Stimulated activated CD4-positive, alpha-beta T cell treated with anti-CD3 and anti-CD28 coated beads, TNF-alpha, amount 100 ng/mL, for 24 hours (primary cell): ENCODE results near the gene CCDC106.

Experiments
- DNase-seq, 3 experiments: peaks; one replicate each; pipeline ENCODE4 v3.0.0-alpha.2; 2020; ENCODE audit warnings: low read depth in 3 of 3

CCDC106 gene

DNA sequence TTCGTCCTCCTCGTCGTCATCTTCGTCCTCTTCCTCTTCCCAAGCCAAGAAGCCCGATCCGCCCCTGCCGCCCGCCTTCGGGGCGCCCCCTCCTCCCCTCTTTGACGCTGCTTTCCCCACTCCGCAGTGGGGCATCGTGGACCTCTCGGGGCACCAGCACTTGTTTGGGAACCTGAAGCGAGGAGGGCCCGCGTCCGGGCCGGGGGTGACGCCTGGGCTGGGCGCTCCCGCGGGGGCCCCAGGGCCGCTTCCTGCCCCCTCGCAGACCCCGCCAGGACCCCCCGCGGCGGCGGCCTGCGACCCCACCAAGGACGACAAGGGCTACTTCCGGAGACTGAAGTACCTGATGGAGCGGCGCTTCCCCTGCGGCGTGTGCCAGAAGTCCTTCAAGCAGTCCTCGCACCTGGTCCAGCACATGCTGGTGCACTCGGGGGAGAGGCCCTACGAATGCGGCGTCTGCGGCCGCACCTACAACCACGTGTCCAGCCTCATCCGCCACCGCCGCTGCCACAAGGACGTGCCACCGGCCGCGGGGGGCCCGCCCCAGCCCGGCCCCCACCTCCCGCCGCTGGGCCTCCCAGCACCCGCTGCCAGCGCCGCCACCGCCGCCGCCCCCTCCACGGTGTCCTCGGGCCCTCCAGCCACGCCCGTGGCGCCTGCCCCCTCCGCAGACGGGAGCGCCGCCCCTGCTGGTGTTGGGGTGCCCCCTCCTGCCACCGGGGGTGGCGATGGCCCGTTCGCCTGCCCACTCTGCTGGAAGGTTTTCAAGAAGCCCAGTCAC lies 33.9 kb upstream of the CCDC106 start:
- no peak for DNase-seq

DNA sequence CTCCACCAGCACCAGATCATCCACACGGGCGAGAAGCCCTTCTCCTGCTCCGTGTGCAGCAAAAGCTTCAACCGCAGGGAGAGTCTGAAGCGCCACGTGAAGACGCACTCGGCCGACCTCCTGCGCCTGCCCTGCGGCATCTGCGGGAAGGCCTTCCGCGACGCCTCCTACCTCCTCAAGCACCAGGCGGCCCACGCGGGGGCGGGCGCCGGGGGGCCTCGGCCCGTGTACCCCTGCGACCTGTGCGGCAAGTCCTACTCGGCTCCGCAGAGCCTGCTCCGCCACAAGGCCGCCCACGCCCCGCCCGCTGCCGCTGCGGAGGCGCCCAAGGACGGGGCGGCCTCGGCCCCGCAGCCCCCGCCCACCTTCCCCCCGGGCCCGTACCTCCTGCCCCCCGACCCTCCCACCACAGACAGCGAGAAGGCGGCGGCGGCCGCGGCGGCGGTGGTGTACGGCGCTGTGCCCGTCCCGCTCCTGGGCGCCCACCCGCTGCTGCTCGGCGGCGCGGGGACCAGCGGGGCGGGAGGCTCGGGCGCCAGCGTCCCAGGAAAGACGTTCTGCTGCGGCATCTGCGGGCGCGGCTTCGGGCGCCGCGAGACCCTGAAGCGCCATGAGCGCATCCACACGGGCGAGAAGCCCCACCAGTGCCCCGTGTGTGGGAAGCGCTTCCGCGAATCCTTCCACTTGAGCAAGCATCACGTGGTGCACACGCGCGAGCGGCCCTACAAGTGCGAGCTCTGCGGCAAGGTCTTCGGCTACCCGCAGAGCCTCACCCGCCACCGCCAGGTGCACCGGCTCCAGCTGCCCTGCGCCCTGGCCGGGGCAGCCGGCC lies 33.1 kb upstream of the CCDC106 start:
- DNase-seq: no peak

DNA sequence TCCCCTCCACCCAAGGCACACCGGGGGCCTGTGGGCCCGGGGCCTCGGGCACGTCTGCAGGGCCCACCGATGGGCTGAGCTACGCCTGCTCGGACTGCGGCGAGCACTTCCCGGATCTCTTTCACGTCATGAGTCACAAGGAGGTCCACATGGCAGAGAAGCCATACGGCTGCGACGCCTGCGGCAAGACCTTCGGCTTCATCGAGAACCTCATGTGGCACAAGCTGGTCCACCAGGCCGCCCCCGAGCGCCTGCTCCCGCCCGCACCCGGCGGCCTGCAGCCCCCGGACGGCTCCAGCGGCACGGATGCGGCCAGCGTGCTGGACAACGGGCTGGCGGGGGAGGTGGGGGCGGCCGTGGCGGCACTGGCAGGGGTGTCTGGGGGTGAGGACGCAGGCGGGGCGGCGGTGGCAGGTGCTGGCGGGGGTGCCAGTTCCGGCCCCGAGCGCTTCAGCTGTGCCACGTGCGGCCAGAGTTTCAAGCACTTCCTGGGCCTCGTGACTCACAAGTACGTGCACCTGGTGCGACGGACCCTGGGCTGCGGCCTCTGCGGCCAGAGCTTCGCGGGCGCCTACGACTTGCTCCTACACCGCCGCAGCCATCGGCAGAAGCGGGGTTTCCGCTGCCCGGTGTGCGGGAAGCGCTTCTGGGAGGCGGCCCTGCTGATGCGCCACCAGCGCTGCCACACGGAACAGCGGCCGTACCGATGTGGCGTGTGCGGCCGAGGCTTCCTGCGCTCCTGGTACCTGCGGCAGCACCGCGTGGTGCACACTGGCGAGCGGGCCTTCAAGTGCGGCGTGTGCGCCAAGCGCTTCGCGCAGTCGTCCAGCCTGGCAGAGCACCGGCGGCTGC lies 32.2 kb upstream of the CCDC106 start:
- DNase-seq: no peak

DNA sequence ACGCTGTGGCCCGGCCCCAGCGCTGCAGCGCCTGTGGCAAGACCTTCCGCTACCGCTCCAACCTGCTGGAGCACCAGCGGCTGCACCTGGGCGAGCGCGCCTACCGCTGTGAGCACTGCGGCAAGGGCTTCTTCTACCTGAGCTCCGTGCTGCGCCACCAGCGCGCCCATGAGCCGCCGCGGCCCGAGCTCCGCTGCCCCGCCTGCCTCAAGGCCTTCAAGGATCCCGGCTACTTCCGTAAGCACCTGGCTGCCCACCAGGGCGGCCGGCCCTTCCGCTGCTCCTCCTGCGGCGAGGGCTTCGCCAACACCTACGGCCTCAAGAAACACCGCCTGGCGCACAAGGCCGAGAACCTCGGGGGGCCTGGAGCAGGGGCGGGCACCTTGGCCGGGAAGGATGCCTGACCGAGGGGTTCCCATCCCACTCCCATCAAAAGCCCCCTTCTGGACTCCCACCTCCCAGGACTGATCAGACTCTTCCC lies 31.6 kb upstream of the CCDC106 start:
- no peak for DNase-seq

DNA sequence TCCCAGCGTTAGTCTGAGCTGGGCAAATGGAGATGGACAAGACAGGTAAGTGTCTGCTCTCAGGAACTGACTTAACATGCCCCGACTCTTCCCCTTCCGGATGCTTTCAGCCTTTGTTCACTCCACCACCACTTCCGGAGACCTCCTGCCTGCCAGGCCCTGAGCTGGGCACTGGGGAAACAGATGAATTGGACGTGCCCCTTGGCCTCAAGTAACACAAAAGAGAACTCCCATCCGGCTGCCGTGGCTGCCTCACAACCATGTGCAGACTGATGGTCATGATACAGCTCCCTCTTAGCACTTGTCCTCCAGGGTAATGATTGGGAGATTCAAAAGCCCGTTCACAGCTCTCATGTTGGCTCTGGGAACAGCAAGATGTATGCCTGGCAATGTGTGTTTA lies 30.6 kb upstream of the CCDC106 start:
- DNase-seq: no peak

DNA sequence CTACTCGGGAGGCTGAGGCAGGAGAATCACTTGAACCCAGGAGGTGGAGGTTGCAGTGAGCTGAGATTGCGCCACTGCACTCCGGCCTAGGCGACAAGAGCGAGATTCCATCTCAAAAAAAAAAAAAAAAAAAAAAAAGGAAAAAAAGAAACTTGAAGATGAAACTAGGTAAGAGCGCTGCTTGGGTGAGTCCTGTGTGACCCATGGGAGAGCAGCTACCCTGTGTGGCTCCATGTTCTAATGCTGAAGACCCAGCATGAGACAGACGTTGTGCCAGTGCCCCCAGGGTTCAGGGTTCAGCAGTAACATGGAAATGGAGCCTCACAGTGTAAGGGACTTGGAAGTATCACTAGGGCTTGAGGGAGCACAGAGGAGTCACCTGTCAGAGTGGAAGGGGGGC lies 29.6 kb upstream of the CCDC106 start:
- DNase-seq: no peak

DNA sequence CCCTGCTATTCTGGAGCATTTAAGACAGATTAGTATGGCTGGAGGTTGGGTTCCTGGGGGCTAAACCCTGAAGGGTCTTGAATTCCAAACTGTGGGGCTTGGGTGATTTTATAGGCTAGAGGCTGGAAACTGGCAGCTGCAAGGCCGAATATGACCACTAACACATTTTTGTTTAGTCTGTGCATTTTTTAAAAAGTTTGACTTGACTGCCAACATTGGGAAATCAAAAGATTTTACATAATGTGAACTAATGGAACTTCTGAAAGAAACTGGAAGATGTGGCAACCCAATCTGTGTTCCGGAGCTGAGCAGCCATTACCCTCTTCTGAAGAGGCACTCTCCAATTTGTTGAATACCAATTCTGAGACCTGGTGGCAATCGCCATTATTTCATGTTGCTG lies 28.7 kb upstream of the CCDC106 start:
- no peak for DNase-seq

DNA sequence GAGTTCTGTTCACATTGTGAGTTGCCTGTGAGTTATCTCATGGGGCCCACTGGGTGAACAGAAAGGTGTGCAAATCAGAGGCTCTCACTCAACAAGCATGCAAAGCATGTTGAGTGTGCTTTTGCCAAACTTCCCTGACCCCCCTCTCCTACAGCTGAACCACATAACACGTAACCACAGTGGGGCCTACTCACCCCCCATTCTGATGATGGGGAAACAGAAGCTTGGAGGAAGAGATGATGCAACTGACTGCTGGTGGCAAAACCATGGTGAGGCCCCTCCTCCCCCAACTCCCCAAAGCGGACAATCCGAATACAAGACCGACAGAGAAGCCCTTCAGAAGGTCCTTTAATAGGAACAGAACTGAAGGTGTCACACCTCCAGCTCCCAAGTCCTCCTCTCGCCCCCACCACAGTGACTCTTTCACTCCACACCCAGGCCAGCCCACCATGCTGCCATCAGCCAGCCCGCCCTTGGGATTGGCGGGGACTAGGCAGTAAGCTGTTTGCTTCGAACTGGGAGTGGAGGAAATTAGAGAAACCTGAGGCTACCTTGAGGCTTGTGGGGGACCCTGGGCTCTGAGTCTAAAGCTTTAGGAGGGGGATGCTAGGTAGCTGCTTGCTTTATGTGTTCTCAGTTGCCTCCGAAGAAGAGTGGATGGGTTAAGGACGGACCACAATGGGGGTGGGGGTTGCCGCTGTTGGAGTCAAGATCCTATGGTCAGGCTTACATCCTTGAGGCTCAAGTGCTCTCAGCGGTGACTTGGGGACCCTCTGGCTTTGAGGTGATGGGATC lies 27.4 kb upstream of the CCDC106 start:
- DNase-seq: no peak

DNA sequence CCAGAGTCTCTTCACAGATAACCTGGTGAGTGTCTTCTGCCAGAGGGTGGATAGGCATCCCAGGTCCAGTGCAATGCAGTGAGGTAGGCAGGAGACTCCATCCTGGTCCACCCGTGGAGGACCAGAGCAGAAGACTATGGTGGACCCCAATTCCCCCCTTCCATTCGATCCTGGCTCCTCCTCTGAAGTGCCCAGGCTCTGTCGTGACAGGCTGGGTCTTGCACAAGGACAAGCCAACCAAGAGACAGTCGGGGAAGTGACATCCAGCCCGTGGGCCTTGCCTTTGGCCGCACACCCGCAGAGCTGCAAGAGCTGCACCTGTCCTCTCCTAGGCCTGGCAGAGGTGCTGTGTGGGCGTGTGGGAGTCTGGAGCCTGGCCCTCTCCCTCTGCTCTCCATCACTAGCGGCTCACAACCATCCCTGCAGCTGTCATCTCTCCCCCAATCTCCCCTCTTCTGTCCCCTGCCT lies 26.8 kb upstream of the CCDC106 start:
- DNase-seq: no peak

DNA sequence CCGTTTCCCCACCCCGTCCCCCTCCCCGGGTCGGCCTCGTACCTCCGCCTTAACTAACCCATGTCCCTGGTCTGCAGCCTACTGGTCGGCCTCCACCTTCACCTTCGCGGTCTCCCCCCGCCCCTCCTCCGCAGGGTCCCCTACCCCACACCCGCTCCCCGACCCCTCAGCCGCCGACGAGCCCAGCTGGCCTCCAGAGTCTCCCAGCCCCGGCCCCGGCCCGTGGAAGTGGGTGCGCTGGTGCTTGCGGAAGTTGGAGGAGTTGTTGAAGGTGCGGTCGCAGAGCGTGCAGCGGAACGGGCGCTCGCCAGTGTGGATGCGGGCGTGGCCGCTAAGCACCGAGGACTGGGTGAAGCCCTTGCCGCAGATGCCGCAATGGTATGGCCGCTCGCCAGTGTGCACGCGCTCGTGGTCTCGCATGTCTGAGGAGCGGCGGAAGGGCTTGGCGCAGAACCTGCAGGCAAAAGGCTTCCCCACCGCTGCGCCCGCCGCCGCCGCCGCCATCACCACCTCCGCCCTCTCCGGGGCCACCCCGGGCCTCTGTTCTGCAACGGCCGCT lies 26.3 kb upstream of the CCDC106 start:
- no peak for DNase-seq

GRCh38 chr19:55622242-55622969 lies 25.6 kb upstream of the CCDC106 start:
- DNase-seq: no peak

GRCh38 chr19:55623130-55623529 lies 24.9 kb upstream of the CCDC106 start:
- no peak for DNase-seq

- DNase-seq: no peak
Observed at GRCh38 chr19:55623561-55623960, 24.5 kb upstream of the CCDC106 start.

DNA sequence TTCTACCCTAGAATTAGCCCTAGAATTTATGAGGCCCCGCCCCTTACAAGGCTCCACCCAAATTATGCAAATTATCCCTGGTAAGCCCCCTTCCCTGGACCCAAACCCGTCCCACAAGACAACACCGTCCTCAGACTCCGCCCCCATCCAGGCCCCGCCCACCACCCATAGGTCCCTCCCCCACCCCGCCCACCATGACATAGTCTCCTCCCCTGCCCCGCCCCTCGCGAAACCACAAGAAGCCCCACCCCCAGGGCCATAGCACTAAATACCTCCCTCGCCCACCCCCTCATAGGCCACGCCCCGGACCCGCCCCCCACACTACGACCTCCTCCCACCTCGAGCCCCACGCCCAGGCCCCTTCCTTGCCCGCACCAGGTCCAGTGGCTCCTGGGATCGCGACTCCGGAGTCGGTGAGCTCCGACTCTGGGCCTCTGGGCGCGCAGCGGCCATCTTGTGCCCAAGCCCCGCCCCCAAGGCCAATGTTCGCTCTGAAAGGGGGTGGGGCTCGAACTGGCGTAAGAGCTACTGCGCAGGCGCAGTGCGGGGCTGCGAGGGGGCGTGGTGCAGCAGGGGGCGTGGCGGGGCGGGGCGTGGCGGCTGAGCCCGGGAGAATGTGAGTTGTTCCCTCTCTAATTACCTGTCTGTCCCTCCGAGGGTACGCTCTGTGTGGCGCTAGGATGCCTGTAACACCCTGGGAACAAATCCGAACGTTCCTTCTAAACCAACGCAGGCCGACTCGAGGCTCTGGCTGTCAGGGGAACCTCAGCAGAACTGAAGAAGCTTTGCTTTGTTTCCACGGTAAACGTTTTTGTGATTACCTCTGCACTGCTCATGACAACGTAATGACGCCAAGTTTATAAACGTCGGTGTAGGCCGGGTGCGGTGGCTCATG lies 23.7 kb upstream of the CCDC106 start, which contains the start of gene ZNF784:
TSS of gene ZNF784 (minus strand) at position 458 of the 895 bp plus-strand sequence. CDS start at position 453, 5 bp downstream.
- DNase-seq: peak; percentile 87 to 91 (median 88)

DNA sequence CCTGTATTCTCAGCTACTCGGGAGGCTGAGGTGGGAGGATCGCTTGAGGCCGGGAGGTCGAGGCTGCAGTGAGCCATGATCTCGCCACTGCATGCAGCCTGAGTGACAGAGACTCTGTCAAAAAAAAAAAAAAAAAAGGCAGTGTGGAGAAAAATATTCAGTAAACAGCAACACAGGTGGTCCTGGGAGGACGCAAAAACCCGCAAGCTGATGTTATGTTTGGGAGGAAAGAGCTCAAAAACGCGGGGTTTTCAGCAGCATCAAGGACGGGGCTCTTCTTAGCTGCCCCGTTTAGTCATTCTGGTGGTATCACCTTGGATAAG lies 23.0 kb upstream of the CCDC106 start:
- no peak for DNase-seq

DNA sequence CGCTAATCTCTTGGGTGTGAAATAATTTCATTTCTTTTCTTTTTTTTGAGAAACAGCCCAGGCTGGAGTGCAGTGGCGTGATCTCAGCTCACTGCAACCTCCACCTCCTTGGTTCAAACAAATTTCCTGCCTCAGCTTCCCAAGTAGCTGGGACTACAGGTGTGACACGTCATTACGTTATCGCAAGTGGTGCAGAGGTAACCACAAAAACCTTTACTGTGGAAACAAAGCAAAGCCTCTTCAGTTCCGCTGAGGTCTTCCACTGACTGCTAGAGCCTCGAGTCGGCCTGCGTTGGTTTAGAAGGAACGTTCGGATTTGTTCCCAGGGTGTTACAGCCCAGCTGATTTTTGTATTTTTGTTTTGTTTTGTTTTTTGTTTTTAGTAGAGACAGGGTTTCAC lies 21.7 kb upstream of the CCDC106 start:
- peak in 1 of 3 experiments; percentile 41 for DNase-seq

DNA sequence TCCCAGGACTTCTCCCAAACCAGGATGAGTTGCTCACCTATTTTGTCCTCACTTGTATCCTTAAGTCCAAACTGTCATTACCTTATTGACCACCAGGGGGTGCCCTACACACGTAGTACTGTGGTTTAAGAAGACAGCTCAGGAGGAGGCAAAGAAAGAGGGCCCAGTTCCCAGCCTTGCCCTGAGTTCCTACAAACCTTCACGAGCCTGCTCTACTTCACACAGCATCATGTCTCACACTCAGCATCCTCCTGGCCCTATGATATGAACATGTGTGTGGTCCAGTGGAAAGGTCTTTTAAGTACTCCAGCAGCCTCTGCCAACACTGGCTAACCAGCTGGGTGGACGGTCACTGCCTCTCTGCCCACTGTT lies 15.6 kb upstream of the CCDC106 start:
- DNase-seq: peak; percentile 74 to 92 (median 77)

GRCh38 chr19:55633861-55634260 lies 14.2 kb upstream of the CCDC106 start:
- DNase-seq: no peak

DNA sequence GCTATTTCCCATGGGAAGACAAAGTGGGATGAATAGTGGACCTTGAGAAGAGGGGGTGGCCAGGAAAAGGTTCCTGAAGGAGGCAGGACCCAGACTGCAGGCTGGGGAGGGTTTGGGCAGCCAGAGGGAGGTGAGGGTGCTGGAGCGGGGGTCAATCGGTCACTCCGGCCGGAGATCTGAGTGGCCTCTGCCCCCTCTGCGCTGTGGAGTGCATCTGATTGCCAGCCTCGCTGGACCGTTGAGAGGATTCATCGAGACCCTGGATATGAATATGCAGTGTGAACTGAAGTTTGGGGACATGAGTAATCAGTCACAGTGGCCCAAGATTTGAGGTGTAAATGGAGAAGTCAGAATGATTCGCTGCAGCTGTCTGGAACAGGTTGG lies 12.7 kb upstream of the CCDC106 start:
- no peak for DNase-seq
